WERI-Rb-1 (cell line): ENCODE measurements around the gene CDT1.
"Not testable (repeated sequence)": the region's sequence is repeated elsewhere in the genome, so short reads cannot be mapped to it uniquely, and the experiment has no call there.

Experiments used
- DNase-seq: peaks from one replicate; pipeline ENCODE4 v3.0.0-alpha.2; 2020
- H3K27ac ChIP-seq: fragments of 250-450 bp; sonication (Bioruptor Pico); 2 replicates; pipeline ENCODE4 v1.5.1; 2020; ENCODE audit warnings: mild to moderate bottlenecking, moderate library complexity
- H3K27me3 ChIP-seq: fragments of 250-450 bp; sonication (Bioruptor Pico); 2 replicates; pipeline ENCODE4 v1.5.1; 2021; ENCODE audit warnings: mild to moderate bottlenecking, low read depth, moderate library complexity; ENCODE audit not compliant: insufficient read depth, severe bottlenecking
- H3K36me3 ChIP-seq: fragments of 250-450 bp; sonication (Bioruptor Pico); 2 replicates; pipeline ENCODE4 v1.5.1; 2020; ENCODE audit warnings: mild to moderate bottlenecking, moderate library complexity
- H3K4me3 ChIP-seq: 2 replicates; pipeline ENCODE4 v1.5.1; 2011; ENCODE audit warnings: low read depth, mild to moderate bottlenecking, control low read depth, low read length
- H3K9me3 ChIP-seq: fragments of 250-450 bp; sonication (Bioruptor Pico); 2 replicates; pipeline ENCODE4 v1.5.1; 2021; ENCODE audit warnings: mild to moderate bottlenecking, moderate library complexity; ENCODE audit not compliant: severe bottlenecking
- CTCF ChIP-seq: IDR thresholded peaks from 2 replicates; pipeline ENCODE4 v1.5.1; 2011; ENCODE audit warnings: low read depth, mild to moderate bottlenecking, control low read depth, inconsistent platforms, low read length

The CDT1 gene

GRCh38 chr16:88771294-88771772, 32.3 kb upstream of the CDT1 start:
- peak overlapping the region; percentile 7 for H3K4me3 ChIP-seq
- no peak for DNase-seq
- no peak for TF ChIP-seq CTCF
- peak overlapping the region; percentile 80 for H3K27ac ChIP-seq
- no peaks in the 10 kb centered on the region for H3K36me3 ChIP-seq
- no peaks in the 10 kb centered on the region for H3K27me3 ChIP-seq
- no peaks in the 10 kb centered on the region for H3K9me3 ChIP-seq

DNA sequence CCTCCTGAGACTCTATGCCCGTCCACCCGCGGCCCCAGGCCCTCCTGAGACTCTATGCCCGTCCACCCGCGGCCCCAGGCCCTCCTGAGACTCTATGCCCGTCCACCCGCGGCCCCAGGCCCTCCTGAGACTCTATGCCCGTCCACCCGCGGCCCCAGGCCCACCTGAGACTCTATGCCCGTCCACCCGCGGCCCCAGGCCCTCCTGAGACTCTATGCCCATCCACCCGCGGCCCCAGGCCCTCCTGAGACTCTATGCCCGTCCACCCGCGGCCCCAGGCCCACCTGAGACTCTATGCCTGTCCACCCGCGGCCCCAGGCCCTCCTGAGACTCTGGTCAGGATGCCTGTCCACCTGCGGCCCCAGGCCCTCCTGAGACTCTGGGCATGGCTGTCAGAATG, 31.8 kb upstream of the CDT1 start:
- not testable (repeated sequence) for H3K9me3 ChIP-seq, H3K4me3 ChIP-seq, H3K36me3 ChIP-seq, DNase-seq, H3K27me3 ChIP-seq
- peak overlapping the region; percentile 88 for H3K27ac ChIP-seq

- TF ChIP-seq CTCF: no peak
- Histone ChIP-seq H3K4me3 (no peak overlapping the region; the same call in 1 of the 2 replicates), H3K27ac (peak overlapping the region; percentile 88), H3K9me3 (no peaks in the 10 kb centered on the region), H3K36me3 (no peaks in the 10 kb centered on the region), H3K27me3 (no peaks in the 10 kb centered on the region)
- DNase-seq: peak; percentile 71
These were observed 30.4 kb upstream of the CDT1 start for GRCh38 chr16:88772871-88773811.

DNA sequence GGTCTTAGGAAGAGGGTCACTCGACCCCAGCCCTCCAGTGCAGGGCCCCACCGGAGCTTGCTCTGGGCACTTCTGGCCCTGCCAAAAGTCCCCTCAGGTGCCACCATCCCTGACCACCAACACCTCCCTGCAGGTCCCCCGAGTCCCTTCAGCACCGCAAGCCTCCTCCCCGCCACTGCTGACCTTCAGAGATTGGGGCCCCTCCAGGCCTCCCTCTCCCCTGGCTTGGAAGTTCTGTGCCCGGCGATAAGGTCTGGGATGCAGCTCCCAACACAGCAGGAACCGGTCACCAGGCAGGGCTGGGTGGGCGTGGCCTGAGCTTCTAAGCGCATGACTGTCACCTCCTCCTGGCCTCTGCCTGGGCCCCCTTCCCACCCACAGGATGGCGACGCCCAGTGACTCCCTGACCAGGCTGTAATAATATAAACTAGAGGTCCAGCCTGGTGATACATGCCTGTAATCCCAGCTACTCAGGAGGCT, 29.7 kb upstream of the CDT1 start:
- Histone ChIP-seq H3K36me3 (no peaks in the 10 kb centered on the region), H3K27ac (peak overlapping the region; percentile 88), H3K4me3 (no peak overlapping the region; the same call in 1 of the 2 replicates), H3K9me3 (no peaks in the 10 kb centered on the region), H3K27me3 (no peaks in the 10 kb centered on the region)
- no peak for TF ChIP-seq CTCF
- peak; percentile 86 for DNase-seq

- H3K27ac ChIP-seq: peak overlapping the region; percentile 51
- no peaks in the 10 kb centered on the region for H3K27me3 ChIP-seq
- H3K9me3 ChIP-seq: no peaks in the 10 kb centered on the region
- no peak for TF ChIP-seq CTCF
- DNase-seq: no peak
- H3K36me3 ChIP-seq: no peaks in the 10 kb centered on the region
- no peak overlapping the region for H3K4me3 ChIP-seq
These were observed 28.8 kb upstream of the CDT1 start for GRCh38 chr16:88774544-88775393.

- no peak for DNase-seq
- Histone ChIP-seq H3K9me3 (no peaks in the 10 kb centered on the region), H3K36me3 (no peaks in the 10 kb centered on the region), H3K4me3 (no peak overlapping the region), H3K27me3 (no peaks in the 10 kb centered on the region), H3K27ac (no peak overlapping the region)
- no peak for TF ChIP-seq CTCF
These were observed 27.8 kb upstream of the CDT1 start for GRCh38 chr16:88775825-88776224.
